DMS153 (cell line): ENCODE data around the gene ARHGAP30.
"Not testable (repeated sequence)": the region's sequence is repeated elsewhere in the genome, so short reads cannot be mapped to it uniquely, and the experiment has no call there.

Experiments
- DNase-seq: peaks from one replicate; lab custom pipeline; 2025; lab: John Stamatoyannopoulos, UW

The ARHGAP30 gene

GRCh38 chr1:161069731-161070270 lies at the start of gene ARHGAP30:
Gene ARHGAP30 (minus strand): TSS chr1:161069891. CDS start chr1:161069624, 267 bp downstream.
- DNase-seq = no peak

GRCh38 chr1:161117759-161118581 lies 48.3 kb upstream of the ARHGAP30 start, which contains the start of the genes NIT1 and PFDN2:
Gene NIT1 (plus strand): TSS chr1:161118105. CDS start chr1:161118177, 72 bp downstream.
Gene PFDN2 (minus strand): TSS chr1:161118037. CDS start chr1:161118026, 11 bp downstream.
- peak; percentile 58 for DNase-seq

GRCh38 chr1:161115961-161116360 lies 46.3 kb upstream of the ARHGAP30 start:
- not testable (repeated sequence) for DNase-seq

GRCh38 chr1:161115132-161115711 lies 45.5 kb upstream of the ARHGAP30 start:
- DNase-seq = no peak

GRCh38 chr1:161114556-161114955 lies 44.9 kb upstream of the ARHGAP30 start:
- no peak for DNase-seq

GRCh38 chr1:161113915-161114314 lies 44.2 kb upstream of the ARHGAP30 start:
- DNase-seq = no peak

- no peak for DNase-seq
Observed at GRCh38 chr1:161111527-161111926, 41.8 kb upstream of the ARHGAP30 start.

- DNase-seq = no peak
Observed at GRCh38 chr1:161111117-161111516, 41.4 kb upstream of the ARHGAP30 start.

- DNase-seq = no peak
Observed at GRCh38 chr1:161106431-161106830, 36.7 kb upstream of the ARHGAP30 start.

- no peak for DNase-seq
Observed at GRCh38 chr1:161100556-161100955, 30.9 kb upstream of the ARHGAP30 start.

GRCh38 chr1:161099090-161099802 lies 29.6 kb upstream of the ARHGAP30 start:
- DNase-seq = no peak

- peak; percentile 94 for DNase-seq
Observed at GRCh38 chr1:161098210-161099068, 28.7 kb upstream of the ARHGAP30 start, which contains the start of gene KLHDC9. Gene KLHDC9 (plus strand): TSS chr1:161098361. CDS start chr1:161098536, 175 bp downstream.

GRCh38 chr1:161096530-161096929 lies 26.8 kb upstream of the ARHGAP30 start:
- no peak for DNase-seq

GRCh38 chr1:161096015-161096414 lies 26.3 kb upstream of the ARHGAP30 start:
- no peak for DNase-seq

GRCh38 chr1:161095230-161095629 lies 25.5 kb upstream of the ARHGAP30 start:
- no peak for DNase-seq

- DNase-seq = no peak
Observed at GRCh38 chr1:161094481-161094880, 24.8 kb upstream of the ARHGAP30 start.

GRCh38 chr1:161092621-161093028 lies 22.9 kb upstream of the ARHGAP30 start:
- no peak for DNase-seq

- no peak for DNase-seq
Observed at GRCh38 chr1:161091796-161092507, 22.3 kb upstream of the ARHGAP30 start.

GRCh38 chr1:161091093-161091492 lies 21.4 kb upstream of the ARHGAP30 start:
- DNase-seq = no peak

GRCh38 chr1:161090617-161091016 lies 20.9 kb upstream of the ARHGAP30 start:
- no peak for DNase-seq

- DNase-seq = no peak
Observed at GRCh38 chr1:161089938-161090337, 20.2 kb upstream of the ARHGAP30 start.
